GM23338 (cell line): ENCODE data around the gene ZNF792. TPM values are rescaled to one million over a fixed set of nuclear protein-coding genes. Genes with fewer than 3 reads are reported as not detected.

ENCODE experiments used
- ATAC-seq: fragments of 200-7000 bp; cut with Tn5 transposase; 3 replicates; pipeline ENCODE4 v1.9.1; 2020
- DNase-seq: peaks from one replicate; pipeline ENCODE4 v3.0.0-alpha.2; 2015; ENCODE audit warnings: low spot score
- H2AFZ ChIP-seq: fragments of 200-600 bp; sonication (generic); 2 replicates; pipeline ENCODE4 v1.8.0; 2016; ENCODE audit warnings: antibody characterized with exemption, mild to moderate bottlenecking, moderate library complexity
- H3F3A ChIP-seq: fragments of 200-600 bp; sonication (generic); replicated peaks from 2 replicates; pipeline ENCODE4 v1.8.0; 2017; ENCODE audit warnings: antibody characterized with exemption, mixed run types, low read depth
- H3K27ac ChIP-seq: fragments of 200-600 bp; sonication (generic); 2 replicates; pipeline ENCODE4 v1.6.1; 2016; ENCODE audit warnings: low read depth
- H3K27me3 ChIP-seq: fragments of 200-600 bp; sonication (generic); 2 replicates; pipeline ENCODE4 v1.8.0; 2016; ENCODE audit warnings: mild to moderate bottlenecking, mixed run types, moderate library complexity; ENCODE audit not compliant: insufficient read depth
- H3K36me3 ChIP-seq: fragments of 200-600 bp; sonication (generic); 2 replicates; pipeline ENCODE4 v1.8.0; 2016; ENCODE audit warnings: mild to moderate bottlenecking; ENCODE audit not compliant: insufficient read depth
- H3K4me1 ChIP-seq: fragments of 200-600 bp; sonication (generic); 2 replicates; pipeline ENCODE4 v1.8.0; 2016; ENCODE audit warnings: mild to moderate bottlenecking, moderate library complexity; ENCODE audit not compliant: insufficient read depth
- H3K4me2 ChIP-seq: fragments of 200-600 bp; sonication (generic); 2 replicates; pipeline ENCODE4 v1.7.1; 2017; ENCODE audit warnings: mixed run types
- H3K4me3 ChIP-seq: fragments of 200-600 bp; sonication (generic); 2 replicates; pipeline ENCODE4 v1.6.1; 2016; ENCODE audit warnings: mixed run types
- H3K79me2 ChIP-seq: fragments of 200-600 bp; sonication (generic); replicated peaks from 2 replicates; pipeline ENCODE4 v1.8.0; 2017; ENCODE audit warnings: mild to moderate bottlenecking; ENCODE audit not compliant: insufficient read depth
- H3K9me2 ChIP-seq: fragments of 200-600 bp; sonication (generic); 2 replicates; pipeline ENCODE4 v1.8.0; 2017; ENCODE audit not compliant: insufficient read depth
- H4K20me1 ChIP-seq: fragments of 200-600 bp; sonication (generic); replicated peaks from 2 replicates; pipeline ENCODE4 v1.8.0; 2017; ENCODE audit warnings: mild to moderate bottlenecking; ENCODE audit not compliant: insufficient read depth
- H3K27ac Mint-ChIP-seq: 2 replicates; pipeline ENCODE4 v1.8.0; 2020; ENCODE audit warnings: inconsistent platforms, mild to moderate bottlenecking, moderate library complexity, mixed read lengths
- H3K27me3 Mint-ChIP-seq: 3 replicates; pipeline ENCODE4 v1.8.0; 2022; ENCODE audit warnings: low read depth, mild to moderate bottlenecking, moderate library complexity, mixed read lengths, inconsistent platforms; ENCODE audit not compliant: insufficient read depth, poor library complexity
- H3K36me3 Mint-ChIP-seq: 3 replicates; pipeline ENCODE4 v1.8.0; 2021; ENCODE audit warnings: low read depth, mild to moderate bottlenecking, inconsistent platforms, moderate library complexity, mixed read lengths
- H3K4me1 Mint-ChIP-seq: 3 replicates; pipeline ENCODE4 v1.8.0; 2020; ENCODE audit warnings: mild to moderate bottlenecking, inconsistent platforms, mixed read lengths
- H3K4me3 Mint-ChIP-seq: 3 replicates; pipeline ENCODE4 v1.8.0; 2021; ENCODE audit warnings: moderate library complexity, mild to moderate bottlenecking, inconsistent platforms, mixed read lengths
- H3K9me3 Mint-ChIP-seq: 3 replicates; pipeline ENCODE4 v1.8.0; 2020; ENCODE audit warnings: moderate library complexity, mild to moderate bottlenecking, inconsistent platforms, mixed read lengths
- EZH2phosphoT487 ChIP-seq: fragments of 200-600 bp; sonication (generic); IDR thresholded peaks from one replicate; pipeline ENCODE4 v1.8.1; 2018; ENCODE audit warnings: antibody characterized with exemption; ENCODE audit not compliant: unreplicated experiment
- JUNB ChIP-seq: IDR thresholded peaks from one replicate; pipeline ENCODE4 v1.6.1; 2016; ENCODE audit warnings: antibody characterized with exemption; ENCODE audit not compliant: unreplicated experiment
- POLR2AphosphoS5 ChIP-seq: IDR thresholded peaks from 2 replicates; pipeline ENCODE4 v1.6.1; 2016; ENCODE audit warnings: antibody characterized with exemption, low read depth
- STAT1 ChIP-seq: IDR thresholded peaks from one replicate; pipeline ENCODE4 v1.6.1; 2016; ENCODE audit warnings: antibody characterized with exemption; ENCODE audit not compliant: unreplicated experiment
- ZNF114 ChIP-seq: fragments of 250-450 bp; sonication (Bioruptor Pico); IDR thresholded peaks from 2 replicates; pipeline ENCODE4 v1.5.0; 2020; ENCODE audit warnings: mild to moderate bottlenecking, moderate library complexity
- polyA plus RNA-seq: library from polyadenylated mRNA; unstranded; fragments of >200 nt; fragmentation: Nextera tagmentation; extraction: Ambion mirVana; gene quantifications from 2 replicates; pipeline ENCODE4 v1.2.1, GENCODE V29; 2016
- total RNA-seq: library from RNA; depleted of rRNA; stranded (reverse); fragments of >200 nt; shearing (Covaris generic); gene quantifications from 2 replicates; pipeline ENCODE4 v1.2.3, GENCODE V29; 2014
- TF ChIP-seq, protein P1 (sequence below): fragments of 250-450 bp; sonication (Bioruptor Pico); IDR thresholded peaks from 2 replicates; pipeline ENCODE4 v1.5.0; 2020; ENCODE audit warnings: mild to moderate bottlenecking, moderate library complexity
- TF ChIP-seq, protein P2 (sequence below), 2 experiments: fragments of 200-600 bp in 1 of 2; sonication (generic) in 1 of 2; conservative IDR thresholded peaks; 2 replicates each; pipeline versions ENCODE4 v1.5.1 to v1.6.1; 2016 to 2017; ENCODE audit warnings: antibody characterized with exemption in 2 of 2, low read depth in 2 of 2, mild to moderate bottlenecking in 2 of 2, moderate library complexity in 1 of 2

The ZNF792 gene
- total and polyA plus RNA-seq, 2 experiments from 2014 or later: 1.3 to 12.8 TPM

DNA sequence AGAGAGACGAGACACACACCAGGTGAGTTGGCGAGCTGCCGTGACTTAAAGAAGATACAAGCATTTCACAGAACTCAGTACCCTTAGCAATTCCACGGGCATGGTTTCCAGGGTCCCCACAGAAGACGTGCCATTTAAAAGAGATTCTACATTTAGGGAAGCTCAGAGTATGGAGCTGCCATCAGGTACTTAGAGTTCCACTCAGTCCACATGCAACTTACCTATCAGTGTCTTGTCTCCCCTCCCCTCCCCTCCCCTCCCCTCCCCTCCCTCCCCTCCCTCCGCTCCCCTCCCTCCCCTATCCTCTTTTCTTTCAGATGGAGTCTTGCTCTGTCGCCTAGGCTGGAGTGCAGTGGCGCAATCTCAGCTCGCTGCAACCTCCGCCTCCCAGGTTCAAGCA lies 25.1 kb downstream of the ZNF792 start (continued):
- TF ChIP-seq, protein P1, sequence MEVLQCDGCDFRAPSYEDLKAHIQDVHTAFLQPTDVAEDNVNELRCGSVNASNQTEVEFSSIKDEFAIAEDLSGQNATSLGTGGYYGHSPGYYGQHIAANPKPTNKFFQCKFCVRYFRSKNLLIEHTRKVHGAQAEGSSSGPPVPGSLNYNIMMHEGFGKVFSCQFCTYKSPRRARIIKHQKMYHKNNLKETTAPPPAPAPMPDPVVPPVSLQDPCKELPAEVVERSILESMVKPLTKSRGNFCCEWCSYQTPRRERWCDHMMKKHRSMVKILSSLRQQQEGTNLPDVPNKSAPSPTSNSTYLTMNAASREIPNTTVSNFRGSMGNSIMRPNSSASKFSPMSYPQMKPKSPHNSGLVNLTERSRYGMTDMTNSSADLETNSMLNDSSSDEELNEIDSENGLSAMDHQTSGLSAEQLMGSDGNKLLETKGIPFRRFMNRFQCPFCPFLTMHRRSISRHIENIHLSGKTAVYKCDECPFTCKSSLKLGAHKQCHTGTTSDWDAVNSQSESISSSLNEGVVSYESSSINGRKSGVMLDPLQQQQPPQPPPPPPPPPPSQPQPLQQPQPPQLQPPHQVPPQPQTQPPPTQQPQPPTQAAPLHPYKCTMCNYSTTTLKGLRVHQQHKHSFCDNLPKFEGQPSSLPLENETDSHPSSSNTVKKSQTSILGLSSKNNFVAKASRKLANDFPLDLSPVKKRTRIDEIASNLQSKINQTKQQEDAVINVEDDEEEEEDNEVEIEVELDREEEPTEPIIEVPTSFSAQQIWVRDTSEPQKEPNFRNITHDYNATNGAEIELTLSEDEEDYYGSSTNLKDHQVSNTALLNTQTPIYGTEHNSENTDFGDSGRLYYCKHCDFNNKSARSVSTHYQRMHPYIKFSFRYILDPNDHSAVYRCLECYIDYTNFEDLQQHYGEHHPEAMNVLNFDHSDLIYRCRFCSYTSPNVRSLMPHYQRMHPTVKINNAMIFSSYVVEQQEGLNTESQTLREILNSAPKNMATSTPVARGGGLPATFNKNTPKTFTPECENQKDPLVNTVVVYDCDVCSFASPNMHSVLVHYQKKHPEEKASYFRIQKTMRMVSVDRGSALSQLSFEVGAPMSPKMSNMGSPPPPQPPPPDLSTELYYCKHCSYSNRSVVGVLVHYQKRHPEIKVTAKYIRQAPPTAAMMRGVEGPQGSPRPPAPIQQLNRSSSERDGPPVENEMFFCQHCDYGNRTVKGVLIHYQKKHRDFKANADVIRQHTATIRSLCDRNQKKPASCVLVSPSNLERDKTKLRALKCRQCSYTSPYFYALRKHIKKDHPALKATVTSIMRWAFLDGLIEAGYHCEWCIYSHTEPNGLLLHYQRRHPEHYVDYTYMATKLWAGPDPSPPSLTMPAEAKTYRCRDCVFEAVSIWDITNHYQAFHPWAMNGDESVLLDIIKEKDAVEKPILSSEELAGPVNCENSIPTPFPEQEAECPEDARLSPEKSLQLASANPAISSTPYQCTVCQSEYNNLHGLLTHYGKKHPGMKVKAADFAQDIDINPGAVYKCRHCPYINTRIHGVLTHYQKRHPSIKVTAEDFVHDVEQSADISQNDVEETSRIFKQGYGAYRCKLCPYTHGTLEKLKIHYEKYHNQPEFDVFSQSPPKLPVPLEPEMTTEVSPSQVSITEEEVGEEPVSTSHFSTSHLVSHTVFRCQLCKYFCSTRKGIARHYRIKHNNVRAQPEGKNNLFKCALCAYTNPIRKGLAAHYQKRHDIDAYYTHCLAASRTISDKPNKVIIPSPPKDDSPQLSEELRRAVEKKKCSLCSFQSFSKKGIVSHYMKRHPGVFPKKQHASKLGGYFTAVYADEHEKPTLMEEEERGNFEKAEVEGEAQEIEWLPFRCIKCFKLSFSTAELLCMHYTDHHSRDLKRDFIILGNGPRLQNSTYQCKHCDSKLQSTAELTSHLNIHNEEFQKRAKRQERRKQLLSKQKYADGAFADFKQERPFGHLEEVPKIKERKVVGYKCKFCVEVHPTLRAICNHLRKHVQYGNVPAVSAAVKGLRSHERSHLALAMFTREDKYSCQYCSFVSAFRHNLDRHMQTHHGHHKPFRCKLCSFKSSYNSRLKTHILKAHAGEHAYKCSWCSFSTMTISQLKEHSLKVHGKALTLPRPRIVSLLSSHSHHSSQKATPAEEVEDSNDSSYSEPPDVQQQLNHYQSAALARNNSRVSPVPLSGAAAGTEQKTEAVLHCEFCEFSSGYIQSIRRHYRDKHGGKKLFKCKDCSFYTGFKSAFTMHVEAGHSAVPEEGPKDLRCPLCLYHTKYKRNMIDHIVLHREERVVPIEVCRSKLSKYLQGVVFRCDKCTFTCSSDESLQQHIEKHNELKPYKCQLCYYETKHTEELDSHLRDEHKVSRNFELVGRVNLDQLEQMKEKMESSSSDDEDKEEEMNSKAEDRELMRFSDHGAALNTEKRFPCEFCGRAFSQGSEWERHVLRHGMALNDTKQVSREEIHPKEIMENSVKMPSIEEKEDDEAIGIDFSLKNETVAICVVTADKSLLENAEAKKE (CRISPR knock-in tag): no peak
- no peak for TF ChIP-seq JUNB
- TF ChIP-seq ZNF114 (CRISPR knock-in tag): no peak
- TF ChIP-seq, protein P2, sequence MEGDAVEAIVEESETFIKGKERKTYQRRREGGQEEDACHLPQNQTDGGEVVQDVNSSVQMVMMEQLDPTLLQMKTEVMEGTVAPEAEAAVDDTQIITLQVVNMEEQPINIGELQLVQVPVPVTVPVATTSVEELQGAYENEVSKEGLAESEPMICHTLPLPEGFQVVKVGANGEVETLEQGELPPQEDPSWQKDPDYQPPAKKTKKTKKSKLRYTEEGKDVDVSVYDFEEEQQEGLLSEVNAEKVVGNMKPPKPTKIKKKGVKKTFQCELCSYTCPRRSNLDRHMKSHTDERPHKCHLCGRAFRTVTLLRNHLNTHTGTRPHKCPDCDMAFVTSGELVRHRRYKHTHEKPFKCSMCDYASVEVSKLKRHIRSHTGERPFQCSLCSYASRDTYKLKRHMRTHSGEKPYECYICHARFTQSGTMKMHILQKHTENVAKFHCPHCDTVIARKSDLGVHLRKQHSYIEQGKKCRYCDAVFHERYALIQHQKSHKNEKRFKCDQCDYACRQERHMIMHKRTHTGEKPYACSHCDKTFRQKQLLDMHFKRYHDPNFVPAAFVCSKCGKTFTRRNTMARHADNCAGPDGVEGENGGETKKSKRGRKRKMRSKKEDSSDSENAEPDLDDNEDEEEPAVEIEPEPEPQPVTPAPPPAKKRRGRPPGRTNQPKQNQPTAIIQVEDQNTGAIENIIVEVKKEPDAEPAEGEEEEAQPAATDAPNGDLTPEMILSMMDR (conservative IDR thresholded peaks at IDR 0.05; ENCODE audit: low read depth in 2 of 2): no peak
- TF ChIP-seq POLR2AphosphoS5: no peak
- no peak for TF ChIP-seq STAT1

GRCh38 chr19:34936184-34936583 lies 27.8 kb downstream of the ZNF792 start:
- H3K4me2 ChIP-seq: no peak overlapping the region
- Mint-ChIP-seq H3K36me3 (peaks cover 53% of the 10 kb centered on the region), H3K27ac (no peak overlapping the region), H3K4me3 (no peak overlapping the region), H3K4me1 (no peaks in the 10 kb centered on the region), H3K9me3 (peaks cover 6% of the 10 kb centered on the region; the same call in 2 of the 3 replicates), H3K27me3 (peaks cover 3% of the 10 kb centered on the region)
- H3F3A ChIP-seq: no peaks in the 10 kb centered on the region
- H3K4me1 ChIP-seq: no peaks in the 10 kb centered on the region
- H3K79me2 ChIP-seq: no peaks in the 10 kb centered on the region
- no peak overlapping the region for H2AFZ ChIP-seq
- no peak overlapping the region for H3K27ac ChIP-seq
- no peaks in the 10 kb centered on the region for H3K27me3 ChIP-seq
- no peaks in the 10 kb centered on the region; the same call in 1 of the 2 replicates for H4K20me1 ChIP-seq
- H3K36me3 ChIP-seq: peaks cover 11% of the 10 kb centered on the region; the same call in 1 of the 2 replicates
- ATAC-seq (no peak), DNase-seq (no peak)
- no peak overlapping the region for H3K4me3 ChIP-seq
- no peaks in the 10 kb centered on the region for H3K9me2 ChIP-seq
- no peak for TF ChIP-seq JUNB
- no peak for TF ChIP-seq EZH2phosphoT487
- no peak for TF ChIP-seq ZNF114 (CRISPR knock-in tag)
- TF ChIP-seq STAT1: no peak
- TF ChIP-seq, protein P2 (conservative IDR thresholded peaks at IDR 0.05; ENCODE audit: low read depth in 2 of 2): no peak
